H1 (cell line): ENCODE results near the gene OBSL1. TPM values are rescaled to one million over a fixed set of nuclear protein-coding genes. Genes with fewer than 3 reads are reported as not detected.

Source experiments
- ASH2L ChIP-seq: fragments of 200-600, 300-600 bp; sonication (generic); IDR thresholded peaks from one replicate; pipeline ENCODE4 v1.7.1; 2017; ENCODE audit warnings: low read length
- BCL11A ChIP-seq, 2 experiments: IDR thresholded peaks; one replicate each; pipeline ENCODE4 v1.6.1; 2011; ENCODE audit warnings: low read depth in 2 of 2, low read length in 2 of 2, mild to moderate bottlenecking in 2 of 2
- EGR1 ChIP-seq: IDR thresholded peaks from 2 replicates; pipeline ENCODE4 v1.6.1; 2011; ENCODE audit warnings: low read depth, low read length, borderline replicate concordance
- GABPA ChIP-seq: IDR thresholded peaks from 2 replicates; pipeline ENCODE4 v1.6.1; 2011; ENCODE audit warnings: mild to moderate bottlenecking, low read length, moderate library complexity, borderline replicate concordance; ENCODE audit not compliant: insufficient read depth
- HDAC2 ChIP-seq, 2 experiments: fragments of 300-600 bp in 1 of 2; sonication (generic) in 1 of 2; IDR thresholded peaks; 2 replicates each; pipeline ENCODE4 v1.6.1; 2011 to 2012; ENCODE audit warnings: low read depth in 2 of 2, low read length in 2 of 2, mild to moderate bottlenecking in 2 of 2, moderate library complexity in 2 of 2, borderline replicate concordance in 1 of 2, inconsistent platforms in 1 of 2
- JUN ChIP-seq: IDR thresholded peaks from 2 replicates; pipeline ENCODE4 v1.6.1; 2011; ENCODE audit warnings: low read depth, mild to moderate bottlenecking, improper control_type of control experiment, low read length
- KDM1A ChIP-seq: fragments of 200-600, 300-600 bp; sonication (generic); IDR thresholded peaks from 2 replicates; pipeline ENCODE4 v1.7.1; 2016; ENCODE audit warnings: mild to moderate bottlenecking, low read length, borderline replicate concordance
- KDM5A ChIP-seq: fragments of 200-600 bp; IDR thresholded peaks from 2 replicates; pipeline ENCODE4 v1.7.1; 2012; ENCODE audit warnings: mild to moderate bottlenecking, low read length, inconsistent platforms, mixed read lengths
- RXRA ChIP-seq: IDR thresholded peaks from 2 replicates; pipeline ENCODE4 v1.6.1; 2011; ENCODE audit warnings: low read depth, mild to moderate bottlenecking, low read length, moderate library complexity; ENCODE audit not compliant: insufficient read depth
- SIRT6 ChIP-seq: IDR thresholded peaks from one replicate; pipeline ENCODE4 v1.7.1; 2012; ENCODE audit warnings: low read length, inconsistent platforms
- TBP ChIP-seq: IDR thresholded peaks from 2 replicates; pipeline ENCODE4 v1.6.1; 2011; ENCODE audit warnings: low read depth, low read length, improper control_type of control experiment
- YY1 ChIP-seq: IDR thresholded peaks from 2 replicates; pipeline ENCODE4 v1.6.1; 2011; ENCODE audit warnings: low read depth, mild to moderate bottlenecking, low read length
- ZNF274 ChIP-seq: IDR thresholded peaks from 2 replicates; pipeline ENCODE4 v1.7.0; 2012; ENCODE audit warnings: low read length, borderline replicate concordance; ENCODE audit errors: extremely low read depth
- polyA plus RNA-seq, 7 experiments: library from polyadenylated mRNA; depleted of rRNA in 3 of 7; stranded (reverse) in 5 of 7; unstranded in 2 of 7; fragments of >200 nt in 5 of 7; fragments of 200-250 nt in 2 of 7; gene quantifications; 1 replicate in 5 of 7; 2 replicates in 1 of 7; 4 replicates in 1 of 7; pipeline versions ENCODE4 v1.2.1 to v1.2.3, GENCODE V29; 2011 to 2013; ENCODE audit warnings: missing spikeins in 2 of 7, mixed read lengths in 2 of 7
- total RNA-seq: library from RNA; stranded (reverse); fragmentation: NEBNext Ultra II Directional; extraction: Animal tissue kit (Norgen Biotek cat#: 25700); gene quantifications from 2 replicates; pipeline ENCODE4 v1.2.1, GENCODE V29; 2021
- TF ChIP-seq, protein P1 (sequence below): IDR thresholded peaks from 2 replicates; pipeline ENCODE4 v1.6.1; 2011; ENCODE audit warnings: low read length, improper control_type of control experiment
- TF ChIP-seq, protein P2 (sequence below): IDR thresholded peaks from 2 replicates; pipeline ENCODE4 v1.6.1; 2011; ENCODE audit warnings: low read depth, mild to moderate bottlenecking, low read length; ENCODE audit not compliant: insufficient read depth
- TF ChIP-seq, protein P3 (sequence below): IDR thresholded peaks from 2 replicates; pipeline ENCODE4 v1.6.1; 2012; ENCODE audit warnings: inconsistent platforms
- TF ChIP-seq, protein P4 (sequence below): IDR thresholded peaks from 2 replicates; pipeline ENCODE4 v1.6.1; 2012; ENCODE audit warnings: low read length, inconsistent platforms
- TF ChIP-seq, protein P5 (sequence below), 3 experiments: IDR thresholded peaks; 1 replicate in 2 of 3; 2 replicates in 1 of 3; pipeline versions ENCODE4 v1.5.1 to v1.6.1; 2011; ENCODE audit warnings: low read length in 3 of 3, mild to moderate bottlenecking in 3 of 3, inconsistent platforms in 2 of 3, low read depth in 1 of 3, moderate library complexity in 1 of 3; ENCODE audit not compliant: insufficient read depth in 1 of 3; ENCODE audit errors: control extremely low read depth in 1 of 3

The OBSL1 gene
- total and polyA plus RNA-seq, 2 of the 8 experiments (the other 6 are each of a cell fraction or from before 2014, with no cell fraction given): 116 to 127 TPM

DNA sequence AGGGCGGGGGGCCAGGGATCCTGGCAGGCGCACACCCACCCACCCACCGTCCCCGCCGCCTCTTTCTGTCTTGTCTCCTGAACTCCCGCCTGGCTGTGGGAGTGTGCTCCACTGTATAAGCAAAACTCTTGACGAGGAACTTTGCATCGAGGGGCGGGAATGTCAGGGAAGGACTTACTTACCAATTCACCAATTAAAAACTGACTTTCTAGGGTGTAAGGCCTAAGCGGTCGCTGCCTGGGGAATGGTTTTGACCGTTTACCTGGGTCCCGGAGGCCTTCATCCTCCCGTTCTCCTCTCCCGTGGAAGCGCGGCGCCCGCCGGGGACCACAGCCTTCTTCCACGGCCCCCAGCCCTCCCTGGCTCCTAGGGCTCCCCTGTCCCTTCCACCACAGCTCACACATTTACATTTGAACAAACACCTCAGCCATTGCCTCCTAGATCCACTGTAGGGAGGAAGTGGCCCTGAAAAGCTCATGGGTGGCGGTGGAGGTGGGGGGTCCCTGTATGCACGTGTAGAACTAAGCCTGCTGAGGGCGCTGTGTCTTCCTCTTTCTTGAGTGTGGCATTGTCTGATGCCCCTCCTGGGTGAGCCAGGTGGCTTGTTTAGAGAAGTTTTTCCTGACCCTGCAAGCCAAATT lies 48.2 kb downstream of the OBSL1 start (continued):
- TF ChIP-seq, protein P1, sequence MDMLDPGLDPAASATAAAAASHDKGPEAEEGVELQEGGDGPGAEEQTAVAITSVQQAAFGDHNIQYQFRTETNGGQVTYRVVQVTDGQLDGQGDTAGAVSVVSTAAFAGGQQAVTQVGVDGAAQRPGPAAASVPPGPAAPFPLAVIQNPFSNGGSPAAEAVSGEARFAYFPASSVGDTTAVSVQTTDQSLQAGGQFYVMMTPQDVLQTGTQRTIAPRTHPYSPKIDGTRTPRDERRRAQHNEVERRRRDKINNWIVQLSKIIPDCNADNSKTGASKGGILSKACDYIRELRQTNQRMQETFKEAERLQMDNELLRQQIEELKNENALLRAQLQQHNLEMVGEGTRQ: no peak
- TF ChIP-seq, protein P2, sequence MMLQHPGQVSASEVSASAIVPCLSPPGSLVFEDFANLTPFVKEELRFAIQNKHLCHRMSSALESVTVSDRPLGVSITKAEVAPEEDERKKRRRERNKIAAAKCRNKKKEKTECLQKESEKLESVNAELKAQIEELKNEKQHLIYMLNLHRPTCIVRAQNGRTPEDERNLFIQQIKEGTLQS: no peak
- no peak for TF ChIP-seq JUN
- TF ChIP-seq ZNF274: no peak
- TF ChIP-seq RXRA: no peak
- no peak for TF ChIP-seq YY1
- TF ChIP-seq ASH2L: no peak
- TF ChIP-seq BCL11A (IDR thresholded peaks at IDR 0.05; ENCODE audit: low read depth in 2 of 2, low read length in 2 of 2): no peak
- TF ChIP-seq SIRT6: no peak
- peak in 1 of 2 experiments; percentile 64; a peak in 1 of 4 replicates for TF ChIP-seq HDAC2 (IDR thresholded peaks at IDR 0.05; ENCODE audit: borderline replicate concordance in 1 of 2, low read depth in 2 of 2, low read length in 2 of 2)
- no peak for TF ChIP-seq KDM1A
- TF ChIP-seq, protein P3, sequence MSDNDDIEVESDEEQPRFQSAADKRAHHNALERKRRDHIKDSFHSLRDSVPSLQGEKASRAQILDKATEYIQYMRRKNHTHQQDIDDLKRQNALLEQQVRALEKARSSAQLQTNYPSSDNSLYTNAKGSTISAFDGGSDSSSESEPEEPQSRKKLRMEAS: peak; percentile 83
- no peak for TF ChIP-seq KDM5A
- no peak for TF ChIP-seq GABPA
- no peak for TF ChIP-seq TBP
- TF ChIP-seq EGR1: no peak
- TF ChIP-seq, protein P4, sequence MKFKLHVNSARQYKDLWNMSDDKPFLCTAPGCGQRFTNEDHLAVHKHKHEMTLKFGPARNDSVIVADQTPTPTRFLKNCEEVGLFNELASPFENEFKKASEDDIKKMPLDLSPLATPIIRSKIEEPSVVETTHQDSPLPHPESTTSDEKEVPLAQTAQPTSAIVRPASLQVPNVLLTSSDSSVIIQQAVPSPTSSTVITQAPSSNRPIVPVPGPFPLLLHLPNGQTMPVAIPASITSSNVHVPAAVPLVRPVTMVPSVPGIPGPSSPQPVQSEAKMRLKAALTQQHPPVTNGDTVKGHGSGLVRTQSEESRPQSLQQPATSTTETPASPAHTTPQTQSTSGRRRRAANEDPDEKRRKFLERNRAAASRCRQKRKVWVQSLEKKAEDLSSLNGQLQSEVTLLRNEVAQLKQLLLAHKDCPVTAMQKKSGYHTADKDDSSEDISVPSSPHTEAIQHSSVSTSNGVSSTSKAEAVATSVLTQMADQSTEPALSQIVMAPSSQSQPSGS: no peak
- TF ChIP-seq, protein P5, sequence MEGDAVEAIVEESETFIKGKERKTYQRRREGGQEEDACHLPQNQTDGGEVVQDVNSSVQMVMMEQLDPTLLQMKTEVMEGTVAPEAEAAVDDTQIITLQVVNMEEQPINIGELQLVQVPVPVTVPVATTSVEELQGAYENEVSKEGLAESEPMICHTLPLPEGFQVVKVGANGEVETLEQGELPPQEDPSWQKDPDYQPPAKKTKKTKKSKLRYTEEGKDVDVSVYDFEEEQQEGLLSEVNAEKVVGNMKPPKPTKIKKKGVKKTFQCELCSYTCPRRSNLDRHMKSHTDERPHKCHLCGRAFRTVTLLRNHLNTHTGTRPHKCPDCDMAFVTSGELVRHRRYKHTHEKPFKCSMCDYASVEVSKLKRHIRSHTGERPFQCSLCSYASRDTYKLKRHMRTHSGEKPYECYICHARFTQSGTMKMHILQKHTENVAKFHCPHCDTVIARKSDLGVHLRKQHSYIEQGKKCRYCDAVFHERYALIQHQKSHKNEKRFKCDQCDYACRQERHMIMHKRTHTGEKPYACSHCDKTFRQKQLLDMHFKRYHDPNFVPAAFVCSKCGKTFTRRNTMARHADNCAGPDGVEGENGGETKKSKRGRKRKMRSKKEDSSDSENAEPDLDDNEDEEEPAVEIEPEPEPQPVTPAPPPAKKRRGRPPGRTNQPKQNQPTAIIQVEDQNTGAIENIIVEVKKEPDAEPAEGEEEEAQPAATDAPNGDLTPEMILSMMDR (IDR thresholded peaks at IDR 0.05; ENCODE audit: control extremely low read depth in 1 of 3, insufficient read depth in 1 of 3, low read depth in 1 of 3, low read length in 3 of 3): peak in 2 of 3 experiments; percentile 69; a peak in 3 of 4 replicates
